ENCODE data around the gene TMEM59L.

Gene TMEM59L

GRCh38 chr19:18669883-18670282 is 57.2 kb downstream of the TMEM59L start:
- DNase-seq (ENCODE audit: insufficient read length, low spot score): no peak
- TF ChIP-seq TAF1 (IDR thresholded peaks at IDR 0.05; ENCODE audit: low read depth, low read length) (no peak), POLR2A (IDR thresholded peaks at IDR 0.05; ENCODE audit: low read depth, low read length) (no peak), SPI1 (IDR thresholded peaks at IDR 0.05; ENCODE audit: low read depth, low read length) (no peak), POLR2AphosphoS5 (IDR thresholded peaks at IDR 0.05; ENCODE audit: low read depth, low read length) (no peak), PAX5 (IDR thresholded peaks at IDR 0.05; ENCODE audit: insufficient read depth, low read length, severe bottlenecking) (no peak), POU2F2 (IDR thresholded peaks at IDR 0.05; ENCODE audit: low read depth, low read length) (no peak)
- no peak for FAIRE-seq

DNA sequence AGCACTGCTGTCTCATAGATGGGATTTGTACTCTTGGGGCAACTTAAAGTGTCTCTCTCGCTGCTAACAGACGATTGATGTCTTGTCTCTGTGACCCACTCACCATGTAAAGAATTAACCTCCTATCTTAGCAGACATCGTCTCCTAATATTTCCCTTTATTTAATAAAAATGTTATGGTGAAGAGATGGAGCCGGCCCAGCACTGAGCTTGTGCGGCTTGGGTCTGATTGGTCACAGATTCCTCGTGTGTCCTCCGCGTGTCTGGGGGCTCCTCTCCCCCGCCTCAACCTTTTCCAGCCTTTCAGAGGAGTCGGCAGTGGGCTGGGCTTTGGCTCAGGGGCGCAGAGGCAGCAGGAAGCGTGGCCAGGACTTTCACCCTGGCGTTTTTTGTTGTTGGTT is 57.6 kb downstream of the TMEM59L start:
- TF ChIP-seq POLR2AphosphoS5 (IDR thresholded peaks at IDR 0.05; ENCODE audit: low read depth, low read length): no peak
- no peak for FAIRE-seq
- no peak for DNase-seq (ENCODE audit: insufficient read length, low spot score)

Measured in GM12891 (cell line).